Posterior cingulate gyrus (tissue), 11 donors: ENCODE measurements around the gene EXOG.
"Not testable (repeated sequence)": the region's sequence is repeated elsewhere in the genome, so short reads cannot be mapped to it uniquely, and the experiment has no call there.

ENCODE experiments used
- DNase-seq, 10 donors: peaks; one replicate each; pipeline versions ENCODE4 v3.0.0 to v3.0.0-alpha.2; 2020 to 2021; ENCODE audit warnings: mixed read lengths in 3 of 10
- intact Hi-C: fragments of 100-400 bp; cut with DNase I; formaldehyde crosslinking; loops from one replicate; pipeline ENCODE4 v1.15.1; 2023

Gene EXOG

GRCh38 chr3:38556640-38557358 lies 60.7 kb downstream of the EXOG start:
- DNase-seq = peak in 2 of 10 donors; percentile 2 to 43
- intact Hi-C loops = no loop called here

- DNase-seq = no peak
Observed at GRCh38 chr3:38558864-38559263, 62.7 kb downstream of the EXOG start.

GRCh38 chr3:38560284-38560683 lies 64.1 kb downstream of the EXOG start:
- DNase-seq = peak in 3 of 10 donors; percentile 3 to 47 (median 44)
- intact Hi-C loops = no loop called here

More at GRCh38 chr3:38558864-38559263, 62.7 kb downstream of the EXOG start:
- intact Hi-C loops = no loop called here

GRCh38 chr3:38560996-38561717 lies 65.0 kb downstream of the EXOG start:
- intact Hi-C loops = no loop called here
- peak in 2 of 10 donors; percentile 9 to 57 for DNase-seq

- DNase-seq = peak in 4 of 10 donors; percentile 3 to 73 (median 29)
- intact Hi-C loops = no loop called here
Observed at GRCh38 chr3:38561746-38562466, 65.8 kb downstream of the EXOG start.

- intact Hi-C loops = no loop called here
- peak in 4 of 10 donors; percentile 4 to 62 (median 28) for DNase-seq
Observed at GRCh38 chr3:38562467-38562925, 66.4 kb downstream of the EXOG start.

GRCh38 chr3:38563070-38563885 lies 67.1 kb downstream of the EXOG start:
- intact Hi-C loops = no loop called here
- peak in 4 of 10 donors; percentile 0 to 58 (median 36) for DNase-seq

- peak in 4 of 10 donors; percentile 1 to 34 (median 14) for DNase-seq
Observed at GRCh38 chr3:38563886-38564270, 67.7 kb downstream of the EXOG start.

GRCh38 chr3:38564631-38565338 lies 68.6 kb downstream of the EXOG start:
- peak in 4 of 10 donors; percentile 1 to 77 (median 37) for DNase-seq
- intact Hi-C loops = no loop called here

More at GRCh38 chr3:38563886-38564270, 67.7 kb downstream of the EXOG start:
- intact Hi-C loops = no loop called here

- DNase-seq = peak in 4 of 10 donors; percentile 6 to 67 (median 41)
- intact Hi-C loops = no loop called here
Observed at GRCh38 chr3:38565339-38566214, 69.4 kb downstream of the EXOG start.

GRCh38 chr3:38566215-38566528 lies 70.0 kb downstream of the EXOG start:
- peak in 4 of 10 donors; percentile 7 to 52 (median 32) for DNase-seq

GRCh38 chr3:38566794-38567193 lies 70.7 kb downstream of the EXOG start:
- intact Hi-C loops = not testable (repeated sequence)
- DNase-seq = peak in 3 of 10 donors; percentile 1 to 57 (median 17)

More at GRCh38 chr3:38566215-38566528, 70.0 kb downstream of the EXOG start:
- intact Hi-C loops = no loop called here

GRCh38 chr3:38567498-38567897 lies 71.4 kb downstream of the EXOG start:
- peak in 2 of 10 donors; percentile 1 to 22 for DNase-seq
- intact Hi-C loops = no loop called here

GRCh38 chr3:38573111-38573510 lies 77.0 kb downstream of the EXOG start:
- intact Hi-C loops = no loop called here

GRCh38 chr3:38573556-38573955 lies 77.4 kb downstream of the EXOG start:
- intact Hi-C loops = no loop called here
- DNase-seq = peak in 2 of 10 donors; percentile 33 to 70

More at GRCh38 chr3:38573111-38573510, 77.0 kb downstream of the EXOG start:
- no peak for DNase-seq

GRCh38 chr3:38574411-38575278 lies 78.5 kb downstream of the EXOG start:
- intact Hi-C loops = no loop called here
- peak in 2 of 10 donors; percentile 4 to 19 for DNase-seq

- intact Hi-C loops = no loop called here
- peak in 1 of 10 donors; percentile 40 for DNase-seq
Observed at GRCh38 chr3:38575279-38575843, 79.2 kb downstream of the EXOG start.
